Measurements from ENCODE around the gene KCNG2.

GRCh38 chr18:79933765-79934164, 136.0 kb downstream of the KCNG2 start:
- TF ChIP-seq CTCF (conservative IDR thresholded peaks at IDR 0.05; ENCODE audit: low read length), result no peak
- no peak for TF ChIP-seq EZH2phosphoT487 (IDR thresholded peaks at IDR 0.05; ENCODE audit: borderline replicate concordance)

All from Loucy (cell line).